Ascending aorta (tissue), 2 donors: ENCODE measurements around the gene CNIH4. TPM values are rescaled to one million over a fixed set of nuclear protein-coding genes. Genes with fewer than 3 reads are reported as not detected.
"Not testable (repeated sequence)": the region's sequence is repeated elsewhere in the genome, so short reads cannot be mapped to it uniquely, and the experiment has no call there.

Source experiments
- DNase-seq, 2 donors: peaks; one replicate each; pipeline ENCODE4 v3.0.0-alpha.2; 2019; ENCODE audit warnings: low spot score in 2 of 2
- H3K27ac ChIP-seq, 2 donors: fragments of 200-600 bp; sonication (generic); one replicate each; pipeline ENCODE4 v1.5.1; 2016 to 2017; ENCODE audit warnings: mild to moderate bottlenecking in 1 of 2
- H3K27me3 ChIP-seq: fragments of 200-600 bp; sonication (generic); one replicate; pipeline ENCODE4 v1.5.1; 2017
- H3K36me3 ChIP-seq, 2 donors: fragments of 200-600 bp; sonication (generic); one replicate each; pipeline ENCODE4 v1.5.1; 2016
- H3K4me1 ChIP-seq, 2 donors: fragments of 200-600 bp; sonication (generic); one replicate each; pipeline ENCODE4 v1.5.1; 2016 to 2017; ENCODE audit warnings: mild to moderate bottlenecking in 1 of 2
- H3K4me3 ChIP-seq, 2 donors: fragments of 200-600 bp; sonication (generic); one replicate each; pipeline ENCODE4 v1.5.1; 2016 to 2017; ENCODE audit warnings: mild to moderate bottlenecking in 1 of 2
- H3K9me3 ChIP-seq, 2 donors: fragments of 200-600 bp; sonication (generic); one replicate each; pipeline ENCODE4 v1.5.1; 2016
- CTCF ChIP-seq, 3 experiments: fragments of 200-600 bp in 2 of 3; fragments of 450-650 bp in 1 of 3; sonication (generic) in 2 of 3; IDR thresholded peaks; one replicate each; pipeline ENCODE4 v1.5.1; 2016 to 2019; ENCODE audit warnings: antibody characterized with exemption in 3 of 3, mild to moderate bottlenecking in 1 of 3, moderate library complexity in 1 of 3
- intact Hi-C: fragments of 100-400 bp; cut with DNase I; formaldehyde crosslinking; loops from one replicate; pipeline ENCODE4 v1.15.1; 2023
- total RNA-seq: library from RNA; depleted of rRNA; stranded (reverse); fragments of >200 nt; gene quantifications from one replicate; pipeline ENCODE4 v1.1.0, GENCODE V29; 2016

CNIH4 gene
- total RNA-seq, 1 donor from 2014 or later = 26.9 TPM

- no peaks in the 10 kb centered on the region for H3K36me3 ChIP-seq
- no peak overlapping the region for H3K4me3 ChIP-seq
- TF ChIP-seq CTCF (IDR thresholded peaks at IDR 0.05) = no peak
- peaks cover 14 to 15% of the 10 kb centered on the region in 2 donors for H3K9me3 ChIP-seq
- intact Hi-C loops = no loop called here
- H3K27ac ChIP-seq = no peak overlapping the region
- no peaks in the 10 kb centered on the region for H3K4me1 ChIP-seq
- no peak for DNase-seq
- H3K27me3 ChIP-seq = no peaks in the 10 kb centered on the region
Observed at GRCh38 chr1:224343679-224344078, 13.0 kb upstream of the CNIH4 start.

- Histone ChIP-seq H3K4me1 (no peaks in the 10 kb centered on the region), H3K4me3 (no peak overlapping the region), H3K27me3 (no peaks in the 10 kb centered on the region), H3K36me3 (no peaks in the 10 kb centered on the region), H3K9me3 (peaks cover 11 to 15% of the 10 kb centered on the region in 2 donors), H3K27ac (no peak overlapping the region)
- TF ChIP-seq CTCF (IDR thresholded peaks at IDR 0.05) = no peak
- intact Hi-C loops = no loop called here
- no peak for DNase-seq
Observed at GRCh38 chr1:224348137-224348536, 8.5 kb upstream of the CNIH4 start.

GRCh38 chr1:224349716-224350115 lies 7.0 kb upstream of the CNIH4 start:
- H3K9me3 ChIP-seq, intact Hi-C loops, H3K36me3 ChIP-seq, H3K4me1 ChIP-seq, H3K4me3 ChIP-seq, H3K27me3 ChIP-seq, H3K27ac ChIP-seq, DNase-seq: not testable (repeated sequence)

- H3K27ac ChIP-seq, H3K9me3 ChIP-seq, DNase-seq, H3K36me3 ChIP-seq, H3K4me3 ChIP-seq, intact Hi-C loops, H3K4me1 ChIP-seq, H3K27me3 ChIP-seq: not testable (repeated sequence)
Observed at GRCh38 chr1:224352436-224353085, 4.1 kb upstream of the CNIH4 start.

- Histone ChIP-seq H3K4me1 (peaks cover 0 to 16% of the 10 kb centered on the region in 2 donors), H3K4me3 (no peak overlapping the region), H3K27me3 (no peaks in the 10 kb centered on the region), H3K36me3 (no peaks in the 10 kb centered on the region), H3K9me3 (no peaks in the 10 kb centered on the region), H3K27ac (no peak overlapping the region)
- TF ChIP-seq CTCF (IDR thresholded peaks at IDR 0.05) = no peak
- intact Hi-C loops = no loop called here
- no peak for DNase-seq
Observed at GRCh38 chr1:224353975-224354925, 2.4 kb upstream of the CNIH4 start.

- H3K4me1 ChIP-seq = peaks cover 0 to 21% of the 10 kb centered on the region in 2 donors
- peaks cover 0 to 4% of the 10 kb centered on the region in 2 donors for H3K36me3 ChIP-seq
- intact Hi-C loops = loop anchor here (2.0 kb wide), 2 partner anchors 77 to 99 kb away; partner anchors contain the start of gene WDR26
Observed at GRCh38 chr1:224357626-224358124, 996 bp downstream of the CNIH4 start.

More at GRCh38 chr1:224357626-224358124, 996 bp downstream of the CNIH4 start:
- H3K9me3 ChIP-seq = no peaks in the 10 kb centered on the region
- H3K27ac ChIP-seq = peak overlapping the region; percentile 90 to 96
- TF ChIP-seq CTCF (IDR thresholded peaks at IDR 0.05) = no peak
- no peaks in the 10 kb centered on the region for H3K27me3 ChIP-seq
- peak overlapping the region; percentile 59 to 97 for H3K4me3 ChIP-seq
- no peak for DNase-seq
